C4-2B (cell line): ENCODE results near the gene ZFX.

Experiments used
- CTCF ChIP-seq: fragments of 450-650 bp; conservative IDR thresholded peaks from 2 replicates; pipeline ENCODE4 v1.5.1; 2017; ENCODE audit warnings: mild to moderate bottlenecking
- ZFX ChIP-seq: fragments of 450-650 bp; IDR thresholded peaks from 2 replicates; pipeline ENCODE4 v1.6.1; 2017

GRCh38 chrX:24245202-24245601 lies 95.7 kb downstream of the ZFX start:
- no peak for TF ChIP-seq CTCF
- TF ChIP-seq ZFX, result no peak
